Kidney epithelial cell (primary cell): ENCODE measurements around the gene GRIN2D. TPM values are rescaled to one million over a fixed set of nuclear protein-coding genes. Genes with fewer than 3 reads are reported as not detected.

Experiments
- DNase-seq: peaks from one replicate; pipeline ENCODE4 v3.0.0-alpha.2; 2010; ENCODE audit warnings: low read depth
- H3K27me3 ChIP-seq: 2 replicates; pipeline ENCODE4 v1.6.0; 2011; ENCODE audit warnings: low read length; ENCODE audit not compliant: control insufficient read depth, insufficient read depth
- H3K36me3 ChIP-seq: 2 replicates; pipeline ENCODE4 v1.5.1; 2011; ENCODE audit warnings: low read length; ENCODE audit not compliant: control insufficient read depth, insufficient read depth
- H3K4me3 ChIP-seq: 2 replicates; pipeline ENCODE4 v1.5.1; 2011; ENCODE audit warnings: low read depth, mild to moderate bottlenecking, control low read depth, low read length
- total RNA-seq: library from RNA; depleted of rRNA; stranded (reverse); fragments of >200 nt; gene quantifications from 2 replicates; pipeline ENCODE4 v1.2.3, GENCODE V29; 2015
- TF ChIP-seq, protein P1 (sequence below): IDR thresholded peaks from 2 replicates; pipeline ENCODE4 v1.5.1; 2011; ENCODE audit warnings: mild to moderate bottlenecking, moderate library complexity, low read length, control low read depth, inconsistent platforms; ENCODE audit not compliant: insufficient read depth, poor library complexity, severe bottlenecking

The GRIN2D gene
- total RNA-seq, 1 donor from 2014 or later, result 0.63 TPM

- H3K27me3 ChIP-seq, result no peaks in the 10 kb centered on the region
- H3K4me3 ChIP-seq, result no peak overlapping the region
- no peak for DNase-seq
- TF ChIP-seq, protein P1, sequence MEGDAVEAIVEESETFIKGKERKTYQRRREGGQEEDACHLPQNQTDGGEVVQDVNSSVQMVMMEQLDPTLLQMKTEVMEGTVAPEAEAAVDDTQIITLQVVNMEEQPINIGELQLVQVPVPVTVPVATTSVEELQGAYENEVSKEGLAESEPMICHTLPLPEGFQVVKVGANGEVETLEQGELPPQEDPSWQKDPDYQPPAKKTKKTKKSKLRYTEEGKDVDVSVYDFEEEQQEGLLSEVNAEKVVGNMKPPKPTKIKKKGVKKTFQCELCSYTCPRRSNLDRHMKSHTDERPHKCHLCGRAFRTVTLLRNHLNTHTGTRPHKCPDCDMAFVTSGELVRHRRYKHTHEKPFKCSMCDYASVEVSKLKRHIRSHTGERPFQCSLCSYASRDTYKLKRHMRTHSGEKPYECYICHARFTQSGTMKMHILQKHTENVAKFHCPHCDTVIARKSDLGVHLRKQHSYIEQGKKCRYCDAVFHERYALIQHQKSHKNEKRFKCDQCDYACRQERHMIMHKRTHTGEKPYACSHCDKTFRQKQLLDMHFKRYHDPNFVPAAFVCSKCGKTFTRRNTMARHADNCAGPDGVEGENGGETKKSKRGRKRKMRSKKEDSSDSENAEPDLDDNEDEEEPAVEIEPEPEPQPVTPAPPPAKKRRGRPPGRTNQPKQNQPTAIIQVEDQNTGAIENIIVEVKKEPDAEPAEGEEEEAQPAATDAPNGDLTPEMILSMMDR, result no peak
- H3K36me3 ChIP-seq, result no peaks in the 10 kb centered on the region
These were observed 24.0 kb downstream of the GRIN2D start for GRCh38 chr19:48417421-48417820.

- TF ChIP-seq, protein P1, result no peak
- no peak for DNase-seq
- H3K36me3 ChIP-seq, result no peaks in the 10 kb centered on the region
- H3K4me3 ChIP-seq, result no peak overlapping the region
- no peaks in the 10 kb centered on the region for H3K27me3 ChIP-seq
These were observed 25.0 kb downstream of the GRIN2D start for GRCh38 chr19:48418317-48419064.

- no peaks in the 10 kb centered on the region for H3K27me3 ChIP-seq
- no peak for DNase-seq
- no peaks in the 10 kb centered on the region for H3K36me3 ChIP-seq
- TF ChIP-seq, protein P1, result no peak
- H3K4me3 ChIP-seq, result no peak overlapping the region
These were observed 25.9 kb downstream of the GRIN2D start for GRCh38 chr19:48419158-48419920.

DNA sequence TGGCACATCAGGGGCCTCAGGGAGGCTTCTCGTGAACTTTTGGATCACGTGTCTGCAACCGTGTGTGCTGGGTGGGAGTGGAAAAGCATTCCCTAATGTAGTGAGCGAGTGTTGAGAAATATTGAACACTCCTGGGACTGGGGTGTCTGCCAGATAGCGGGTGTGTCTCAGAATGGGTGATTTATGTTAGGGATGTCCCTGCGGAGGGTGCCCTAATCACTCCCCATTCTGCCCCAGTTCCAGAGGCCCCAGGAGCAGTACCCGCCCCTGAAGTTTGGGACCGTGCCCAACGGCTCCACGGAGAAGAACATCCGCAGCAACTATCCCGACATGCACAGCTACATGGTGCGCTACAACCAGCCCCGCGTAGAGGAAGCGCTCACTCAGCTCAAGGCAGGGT lies 28.1 kb downstream of the GRIN2D start:
- no peak overlapping the region for H3K4me3 ChIP-seq
- no peaks in the 10 kb centered on the region for H3K36me3 ChIP-seq
- no peaks in the 10 kb centered on the region for H3K27me3 ChIP-seq
- no peak for DNase-seq
- TF ChIP-seq, protein P1, result no peak

DNA sequence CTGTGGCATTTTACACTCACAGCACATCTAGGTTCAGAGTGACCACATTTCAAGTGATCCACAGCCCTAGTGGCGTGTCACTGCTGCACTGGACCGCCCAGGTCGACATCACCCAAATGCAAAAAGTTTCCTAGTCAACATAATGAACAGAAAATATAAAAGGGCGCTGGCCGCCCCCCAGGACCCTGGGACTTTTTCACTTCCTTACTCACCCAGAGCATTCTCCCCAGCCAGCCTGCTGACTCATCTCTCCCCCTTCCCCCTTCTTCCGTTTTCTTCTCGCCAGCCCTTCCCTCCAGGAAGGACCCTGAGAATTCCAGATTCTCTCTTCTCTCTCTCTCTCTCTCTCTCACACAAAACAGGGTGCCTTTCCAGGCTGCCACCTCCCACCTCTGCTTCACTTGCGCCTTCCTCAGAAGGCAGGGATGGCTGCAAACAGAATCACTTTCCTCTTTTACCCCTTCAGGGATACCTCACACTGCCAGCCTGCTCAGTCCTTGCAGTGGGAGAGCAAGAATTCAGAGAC lies 31.3 kb downstream of the GRIN2D start:
- Histone ChIP-seq H3K27me3 (no peaks in the 10 kb centered on the region), H3K4me3 (no peak overlapping the region), H3K36me3 (no peaks in the 10 kb centered on the region)
- DNase-seq, result no peak
- TF ChIP-seq, protein P1, result no peak
